Cardiac fibroblast (primary cell): Measurements from ENCODE around the gene ZC3H7B.
"Not testable (repeated sequence)": the region's sequence is repeated elsewhere in the genome, so short reads cannot be mapped to it uniquely, and the experiment has no call there.

Experiments
- DNase-seq, 2 donors: peaks; one replicate each; pipeline versions ENCODE4 v3.0.0 to v3.0.0-alpha.2; 2010; ENCODE audit warnings: low read depth in 2 of 2
- H3K4me3 ChIP-seq, 2 donors: replicated peaks in 1 of 2; 1 replicate in 1 of 2; 2 replicates in 1 of 2; pipeline ENCODE4 v1.5.1; 2011; ENCODE audit warnings: low read depth in 2 of 2, low read length in 2 of 2, mild to moderate bottlenecking in 2 of 2, moderate library complexity in 1 of 2
- TF ChIP-seq, protein P1 (sequence below): IDR thresholded peaks from one replicate; pipeline ENCODE4 v1.5.1; 2011; ENCODE audit warnings: low read depth, mild to moderate bottlenecking, low read length, inconsistent platforms

The ZC3H7B gene

GRCh38 chr22:41395531-41396240 lies 94.4 kb downstream of the ZC3H7B start:
- TF ChIP-seq, protein P1, sequence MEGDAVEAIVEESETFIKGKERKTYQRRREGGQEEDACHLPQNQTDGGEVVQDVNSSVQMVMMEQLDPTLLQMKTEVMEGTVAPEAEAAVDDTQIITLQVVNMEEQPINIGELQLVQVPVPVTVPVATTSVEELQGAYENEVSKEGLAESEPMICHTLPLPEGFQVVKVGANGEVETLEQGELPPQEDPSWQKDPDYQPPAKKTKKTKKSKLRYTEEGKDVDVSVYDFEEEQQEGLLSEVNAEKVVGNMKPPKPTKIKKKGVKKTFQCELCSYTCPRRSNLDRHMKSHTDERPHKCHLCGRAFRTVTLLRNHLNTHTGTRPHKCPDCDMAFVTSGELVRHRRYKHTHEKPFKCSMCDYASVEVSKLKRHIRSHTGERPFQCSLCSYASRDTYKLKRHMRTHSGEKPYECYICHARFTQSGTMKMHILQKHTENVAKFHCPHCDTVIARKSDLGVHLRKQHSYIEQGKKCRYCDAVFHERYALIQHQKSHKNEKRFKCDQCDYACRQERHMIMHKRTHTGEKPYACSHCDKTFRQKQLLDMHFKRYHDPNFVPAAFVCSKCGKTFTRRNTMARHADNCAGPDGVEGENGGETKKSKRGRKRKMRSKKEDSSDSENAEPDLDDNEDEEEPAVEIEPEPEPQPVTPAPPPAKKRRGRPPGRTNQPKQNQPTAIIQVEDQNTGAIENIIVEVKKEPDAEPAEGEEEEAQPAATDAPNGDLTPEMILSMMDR: no peak
- no peak for DNase-seq
- H3K4me3 ChIP-seq: no peak overlapping the region

GRCh38 chr22:41397143-41397811 lies 96.0 kb downstream of the ZC3H7B start:
- TF ChIP-seq, protein P1: no peak
- H3K4me3 ChIP-seq: no peak overlapping the region
- no peak for DNase-seq

DNA sequence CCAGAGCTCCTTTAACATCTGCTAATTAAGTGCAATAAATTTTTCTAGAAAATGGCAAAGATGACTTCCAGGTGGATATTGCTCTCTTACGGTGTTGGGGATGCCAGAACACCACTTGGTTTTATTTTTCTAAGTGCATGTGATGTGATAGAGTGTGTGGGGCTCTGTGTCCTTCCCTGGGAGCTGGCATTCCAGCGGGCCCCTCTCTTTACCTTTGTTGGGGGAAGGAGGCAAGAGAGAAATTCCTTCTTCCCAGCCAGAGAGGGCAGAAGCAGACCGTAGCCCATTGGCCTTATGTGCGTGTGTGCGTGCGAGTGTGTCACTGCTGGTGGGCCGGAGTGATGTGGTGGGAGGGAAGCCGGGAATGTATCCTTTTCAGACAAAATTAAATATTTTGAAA lies 97.6 kb downstream of the ZC3H7B start:
- TF ChIP-seq, protein P1: no peak
- no peak overlapping the region for H3K4me3 ChIP-seq
- DNase-seq: no peak

GRCh38 chr22:41401781-41402648 lies 100.7 kb downstream of the ZC3H7B start:
- TF ChIP-seq, protein P1: no peak
- H3K4me3 ChIP-seq: no peak overlapping the region
- DNase-seq: peak; percentile 38 to 88

- DNase-seq, H3K4me3 ChIP-seq: not testable (repeated sequence)
Measured at GRCh38 chr22:41402851-41403250, 101.5 kb downstream of the ZC3H7B start.

- DNase-seq: peak; percentile 87 to 91
- TF ChIP-seq, protein P1: peak; percentile 95
- H3K4me3 ChIP-seq: no peak overlapping the region
Measured at GRCh38 chr22:41403532-41404318, 102.4 kb downstream of the ZC3H7B start.
